GM15510 (cell line): ENCODE results near the gene KDM4C.

ENCODE experiments used
- POLR2A ChIP-seq: IDR thresholded peaks from 3 replicates; pipeline ENCODE4 v1.6.1; 2011; ENCODE audit warnings: borderline replicate concordance; ENCODE audit not compliant: insufficient read length; ENCODE audit errors: extremely low read depth

The KDM4C gene

GRCh38 chr9:6941501-6941900 lies 183.7 kb downstream of the KDM4C start:
- TF ChIP-seq POLR2A, result no peak

GRCh38 chr9:6942406-6942805 lies 184.6 kb downstream of the KDM4C start:
- TF ChIP-seq POLR2A, result no peak

GRCh38 chr9:6943293-6943692 lies 185.5 kb downstream of the KDM4C start:
- TF ChIP-seq POLR2A, result no peak

- TF ChIP-seq POLR2A, result no peak
These were observed 186.3 kb downstream of the KDM4C start for GRCh38 chr9:6944093-6944551.

- no peak for TF ChIP-seq POLR2A
These were observed 187.1 kb downstream of the KDM4C start for GRCh38 chr9:6944896-6945295.

- TF ChIP-seq POLR2A, result no peak
These were observed 188.0 kb downstream of the KDM4C start for GRCh38 chr9:6945816-6946215.

- no peak for TF ChIP-seq POLR2A
These were observed 188.9 kb downstream of the KDM4C start for GRCh38 chr9:6946583-6947166.

- TF ChIP-seq POLR2A, result no peak
These were observed 197.6 kb downstream of the KDM4C start for GRCh38 chr9:6955251-6955921.

- no peak for TF ChIP-seq POLR2A
These were observed 199.1 kb downstream of the KDM4C start for GRCh38 chr9:6956879-6957278.

- no peak for TF ChIP-seq POLR2A
These were observed 201.7 kb downstream of the KDM4C start for GRCh38 chr9:6959270-6960000.

GRCh38 chr9:6960777-6961176 lies 203.0 kb downstream of the KDM4C start:
- no peak for TF ChIP-seq POLR2A

GRCh38 chr9:6961845-6962522 lies 204.2 kb downstream of the KDM4C start:
- TF ChIP-seq POLR2A, result no peak

- no peak for TF ChIP-seq POLR2A
These were observed 207.8 kb downstream of the KDM4C start for GRCh38 chr9:6965566-6965965.

- no peak for TF ChIP-seq POLR2A
These were observed 210.5 kb downstream of the KDM4C start for GRCh38 chr9:6968271-6968670.

- TF ChIP-seq POLR2A, result no peak
These were observed 212.0 kb downstream of the KDM4C start for GRCh38 chr9:6969805-6970204.

- TF ChIP-seq POLR2A, result no peak
These were observed 215.3 kb downstream of the KDM4C start for GRCh38 chr9:6973089-6973488.

- no peak for TF ChIP-seq POLR2A
These were observed 216.0 kb downstream of the KDM4C start for GRCh38 chr9:6973762-6974161.
